IMR-90 (cell line): ENCODE results near the gene APPL2. TPM values are rescaled to one million over a fixed set of nuclear protein-coding genes. Genes with fewer than 3 reads are reported as not detected.

Experiments used
- ATAC-seq: fragments of 200-7000 bp; cut with Tn5 transposase; 2 replicates; pipeline ENCODE4 v1.9.1; 2020; ENCODE audit warnings: low read depth, mild to moderate bottlenecking, moderate library complexity
- BruUV-seq: library from RNA; stranded (reverse); fragments of 400-500 nt; replicated peaks from 2 replicates; lab custom pipeline; 2021; lab: Mats Ljungman, UMichigan
- CTCF ChIA-PET: fragments of 300-600 bp; formaldehyde crosslinking; extraction: SDS; loops from one replicate; lab custom pipeline; 2021; ENCODE audit warnings: antibody characterized with exemption; lab: Yijun Ruan, JAX
- POLR2A ChIA-PET: fragments of 300-600 bp; sonication (Branson Sonifier 250); formaldehyde crosslinking; loops from one replicate; lab custom pipeline; 2022; ENCODE audit warnings: antibody characterized with exemption; ENCODE audit not compliant: unreplicated experiment; lab: Charles Lee
- DNase-seq: peaks from one replicate; pipeline ENCODE4 v3.0.0; 2013
- H2AFZ ChIP-seq: replicated peaks from 2 replicates; pipeline ENCODE3; 2013; ENCODE audit warnings: low read length, mild to moderate bottlenecking; ENCODE audit not compliant: poor library complexity
- H2AK5ac ChIP-seq: 2 replicates; pipeline ENCODE4 v1.6.1; 2013; ENCODE audit warnings: low read depth, low read length, inconsistent platforms
- H2AK9ac ChIP-seq: replicated peaks from 2 replicates; pipeline ENCODE3; 2013; ENCODE audit warnings: mild to moderate bottlenecking, low read depth, low read length, moderate library complexity; ENCODE audit not compliant: poor library complexity
- H2BK120ac ChIP-seq: 2 replicates; pipeline ENCODE4 v1.6.1; 2013; ENCODE audit warnings: low read depth, low read length, inconsistent platforms
- H2BK15ac ChIP-seq: 3 replicates; pipeline ENCODE4 v1.6.1; 2013; ENCODE audit warnings: low read depth, low read length, inconsistent platforms
- H2BK20ac ChIP-seq: 2 replicates; pipeline ENCODE4 v1.6.1; 2013; ENCODE audit warnings: low read depth, mild to moderate bottlenecking, inconsistent platforms, low read length, moderate library complexity
- H2BK5ac ChIP-seq: 2 replicates; pipeline ENCODE4 v1.6.1; 2013; ENCODE audit warnings: mild to moderate bottlenecking, low read depth, low read length, inconsistent platforms; ENCODE audit not compliant: poor library complexity, severe bottlenecking
- H3K14ac ChIP-seq: replicated peaks from 2 replicates; pipeline ENCODE4 v1.6.1; 2013; ENCODE audit warnings: low read depth, low read length, inconsistent platforms
- H3K18ac ChIP-seq: 2 replicates; pipeline ENCODE4 v1.6.1; 2013; ENCODE audit warnings: low read depth, low read length, control low read depth
- H3K23ac ChIP-seq: 2 replicates; pipeline ENCODE4 v1.6.1; 2013; ENCODE audit warnings: low read depth, low read length, inconsistent platforms
- H3K27ac ChIP-seq: 2 replicates; pipeline ENCODE4 v1.5.1; 2013; ENCODE audit warnings: mild to moderate bottlenecking, control low read depth, low read length; ENCODE audit not compliant: insufficient read depth
- H3K27me3 ChIP-seq: 2 replicates; pipeline ENCODE4 v1.6.1; 2013; ENCODE audit warnings: low read length; ENCODE audit not compliant: control insufficient read depth, insufficient read depth
- H3K36me3 ChIP-seq: 2 replicates; pipeline ENCODE4 v1.6.1; 2013; ENCODE audit warnings: low read length, mixed read lengths; ENCODE audit not compliant: control insufficient read depth, insufficient read depth
- H3K4ac ChIP-seq: 2 replicates; pipeline ENCODE4 v1.6.1; 2013; ENCODE audit warnings: low read depth, low read length, inconsistent platforms
- H3K4me1 ChIP-seq: 2 replicates; pipeline ENCODE4 v1.6.1; 2013; ENCODE audit warnings: low read length, mixed read lengths; ENCODE audit not compliant: control insufficient read depth, insufficient read depth
- H3K4me2 ChIP-seq: 2 replicates; pipeline ENCODE4 v1.6.1; 2013; ENCODE audit warnings: low read depth, mild to moderate bottlenecking, control low read depth, low read length, moderate library complexity
- H3K4me3 ChIP-seq: 2 replicates; pipeline ENCODE4 v1.5.1; 2013; ENCODE audit warnings: low read depth, mild to moderate bottlenecking, control low read depth, low read length, moderate library complexity; ENCODE audit not compliant: insufficient read depth
- H3K56ac ChIP-seq: 2 replicates; pipeline ENCODE4 v1.6.1; 2013; ENCODE audit warnings: low read length, inconsistent platforms; ENCODE audit not compliant: insufficient read depth; ENCODE audit errors: extremely low read depth
- H3K79me1 ChIP-seq, 2 experiments: 2 replicates each; pipeline ENCODE4 v1.6.1; 2013; ENCODE audit warnings: low read length in 2 of 2, inconsistent platforms in 1 of 2, low read depth in 1 of 2
- H3K9ac ChIP-seq: 2 replicates; pipeline ENCODE4 v1.6.1; 2013; ENCODE audit warnings: low read depth, low read length, control low read depth
- H3K9me1 ChIP-seq: 2 replicates; pipeline ENCODE4 v1.6.1; 2013; ENCODE audit warnings: low read length, inconsistent platforms; ENCODE audit not compliant: insufficient read depth
- H3K9me3 ChIP-seq: 2 replicates; pipeline ENCODE4 v1.6.1; 2013; ENCODE audit warnings: low read length; ENCODE audit not compliant: control insufficient read depth, insufficient read depth
- H4K20me1 ChIP-seq: 2 replicates; pipeline ENCODE4 v1.6.1; 2013; ENCODE audit warnings: low read length, inconsistent platforms; ENCODE audit not compliant: insufficient read depth
- H4K5ac ChIP-seq: 2 replicates; pipeline ENCODE4 v1.6.1; 2013; ENCODE audit warnings: mild to moderate bottlenecking, low read depth, low read length, control low read depth
- H4K8ac ChIP-seq, 2 experiments: 2 replicates each; pipeline ENCODE4 v1.6.1; 2013; ENCODE audit warnings: low read depth in 2 of 2, low read length in 2 of 2, control low read depth in 1 of 2, inconsistent platforms in 1 of 2
- H4K91ac ChIP-seq: 2 replicates; pipeline ENCODE4 v1.6.1; 2013; ENCODE audit warnings: low read depth, low read length, inconsistent platforms; ENCODE audit not compliant: insufficient read depth
- BHLHE40 ChIP-seq: fragments of 150-350 bp; IDR thresholded peaks from 2 replicates; pipeline ENCODE4 v1.6.1; 2016; ENCODE audit warnings: mild to moderate bottlenecking, low read depth, low read length
- CEBPB ChIP-seq: IDR thresholded peaks from 2 replicates; pipeline ENCODE4 v1.6.1; 2012; ENCODE audit warnings: low read depth, low read length, improper control_type of control experiment
- CHD1 ChIP-seq: IDR thresholded peaks from 2 replicates; pipeline ENCODE4 v1.6.1; 2012; ENCODE audit warnings: low read depth, low read length, improper control_type of control experiment
- MAZ ChIP-seq: IDR thresholded peaks from 2 replicates; pipeline ENCODE4 v1.6.1; 2012; ENCODE audit warnings: low read depth, mild to moderate bottlenecking, low read length, improper control_type of control experiment, moderate library complexity, borderline replicate concordance
- MXI1 ChIP-seq: IDR thresholded peaks from 2 replicates; pipeline ENCODE4 v1.6.1; 2012; ENCODE audit warnings: low read depth, mild to moderate bottlenecking, low read length, moderate library complexity, borderline replicate concordance
- RAD21 ChIP-seq: IDR thresholded peaks from 2 replicates; pipeline ENCODE4 v1.6.1; 2012; ENCODE audit warnings: low read length, improper control_type of control experiment
- RCOR1 ChIP-seq: IDR thresholded peaks from 2 replicates; pipeline ENCODE4 v1.6.1; 2012; ENCODE audit warnings: mild to moderate bottlenecking, low read length, improper control_type of control experiment; ENCODE audit not compliant: insufficient replicate concordance
- SMC3 ChIP-seq: fragments of 150-350 bp; IDR thresholded peaks from 2 replicates; pipeline ENCODE4 v1.6.1; 2016; ENCODE audit warnings: low read depth, mild to moderate bottlenecking, antibody characterized with exemption, low read length, moderate library complexity
- WGBS, 2 experiments: methylation state at CpG; one replicate each; pipeline versions ENCODE4 v1.1.5 to v1.1.7; 2013; ENCODE audit warnings: missing lambda C conversion rate in 2 of 2; ENCODE audit not compliant: insufficient read length in 1 of 2; ENCODE audit errors: extremely low coverage in 2 of 2; 5-methylcytosine and 5-hydroxymethylcytosine counted together
- dilution Hi-C: fragments of 300-500 bp; cut with HindIII; formaldehyde crosslinking; loops from one replicate; pipeline ENCODE4 v1.14.3; 2018; ENCODE audit warnings: low sequenced_read_pairs; ENCODE audit not compliant: unreplicated experiment
- in situ Hi-C: fragments of 300-500 bp; cut with MboI; formaldehyde crosslinking; loops from 3 replicates; pipeline ENCODE4 v1.14.3; 2019; ENCODE audit warnings: low sequenced_read_pairs, inconsistent platforms, mixed read lengths
- intact Hi-C: fragments of 100-400 bp; cut with micrococcal nuclease; formaldehyde crosslinking; loops from 2 replicates; pipeline ENCODE4 v1.10.0; 2022
- polyA plus RNA-seq, 3 experiments: library from polyadenylated mRNA; depleted of rRNA; stranded (reverse); fragments of >200 nt; gene quantifications; 2 replicates each; pipeline ENCODE4 v1.2.3, GENCODE V29; 2012; ENCODE audit warnings: low replicate concordance in 1 of 3
- total RNA-seq: library from RNA; depleted of rRNA; stranded (reverse); fragments of >200 nt; gene quantifications from 2 replicates; pipeline ENCODE4 v1.2.3, GENCODE V29; 2012
- TF ChIP-seq, protein P1 (sequence below): conservative IDR thresholded peaks from 2 replicates; pipeline ENCODE4 v1.5.1; 2012; ENCODE audit warnings: mild to moderate bottlenecking, low read depth, low read length, improper control_type of control experiment
- TF ChIP-seq, protein P2 (sequence below): fragments of 150-350 bp; IDR thresholded peaks from 2 replicates; pipeline ENCODE4 v1.6.1; 2017; ENCODE audit warnings: mild to moderate bottlenecking, antibody characterized with exemption, low read length, low read depth

Gene APPL2
- total and polyA plus RNA-seq, 2 of the 4 experiments (the other 2 are of a cell fraction) = 42.3 to 65.8 TPM

DNA sequence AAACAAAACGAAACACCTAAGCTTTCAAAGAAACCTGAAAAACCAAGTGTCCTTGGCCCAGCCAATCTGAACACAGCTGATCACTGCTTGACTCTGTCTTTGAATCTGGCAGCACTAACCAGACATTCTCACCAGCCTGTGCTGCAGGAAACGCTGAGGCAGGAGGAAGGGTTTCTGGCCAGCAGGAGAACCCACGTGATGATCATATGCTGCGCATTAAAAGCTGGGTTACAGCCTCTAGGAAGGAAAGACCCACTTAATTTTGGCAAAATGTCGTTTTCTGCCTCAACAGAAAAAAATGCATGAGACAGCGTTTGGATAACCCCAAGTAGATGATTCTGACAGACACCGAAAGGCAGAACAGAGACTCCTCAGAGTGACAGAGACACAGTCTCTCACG lies 9.8 kb downstream of the APPL2 start (continued):
- 0 out of 2 replicates have a peak, but pooled peaks have one; percentile 4 for TF ChIP-seq SMC3

DNA sequence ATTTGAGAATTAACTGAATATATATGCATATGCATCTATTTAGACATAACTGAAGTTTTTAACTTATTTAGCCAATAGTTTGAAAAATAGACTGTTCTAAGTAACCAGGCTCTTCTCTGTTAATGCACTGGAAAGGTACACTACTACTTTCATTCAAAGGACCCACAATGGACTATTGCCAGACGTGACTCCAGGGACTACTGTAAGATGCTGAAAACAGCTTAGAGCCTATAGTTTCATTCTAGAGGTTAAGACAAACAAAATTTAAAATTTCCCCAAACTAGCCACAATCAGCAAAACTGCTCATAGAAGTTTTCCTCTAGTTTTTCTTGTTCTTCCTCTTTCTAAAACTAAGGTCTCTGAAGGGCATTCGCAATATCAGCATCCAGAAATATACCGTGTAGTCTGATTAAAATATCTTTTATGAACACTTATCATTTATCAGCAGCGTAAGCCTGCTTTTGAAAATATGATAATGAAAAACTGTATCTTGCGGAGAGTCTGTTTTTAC lies 10.4 kb downstream of the APPL2 start:
- dilution Hi-C loops = no loop called here
- CTCF ChIA-PET = interaction anchor here (0.5 to 1.1 kb wide), 2 partner anchors 21 to 48 kb away, joined by 3 read pairs; no protein-coding TSS in a partner anchor
- Histone ChIP-seq H3K18ac (no peak overlapping the region), H3K23ac (no peak overlapping the region; the same call in 1 of the 2 replicates), H3K56ac (no peak overlapping the region), H3K14ac (0 out of 2 replicates have a peak overlapping the region, but pooled peaks have one; percentile 12), H4K5ac (no peak overlapping the region), H3K27ac (no peak overlapping the region), H3K36me3 (peaks cover 34% of the 10 kb centered on the region), H2AFZ (no peak overlapping the region), H4K20me1 (peaks cover 18% of the 10 kb centered on the region; the same call in 1 of the 2 replicates), H3K79me1 (peaks cover 42 to 83% of the 10 kb centered on the region in 2 experiments), H3K4me2 (no peak overlapping the region), H3K4ac (peak overlapping the region; percentile 17; the same call in 1 of the 2 replicates), H2BK5ac (no peak overlapping the region), H3K9me3 (no peaks in the 10 kb centered on the region), H3K27me3 (no peaks in the 10 kb centered on the region), H3K4me1 (peaks cover 14% of the 10 kb centered on the region), H3K9me1 (peaks cover 34% of the 10 kb centered on the region), H2BK20ac (no peak overlapping the region), H2AK9ac (no peak overlapping the region), H3K9ac (no peak overlapping the region), H4K91ac (no peak overlapping the region), H2BK15ac (no peak overlapping the region), H2AK5ac (no peak overlapping the region), H3K4me3 (no peak overlapping the region), H4K8ac (no peak overlapping the region), H2BK120ac (no peak overlapping the region)
- in situ Hi-C loops = no loop called here
- TF ChIP-seq BHLHE40 = no peak
- no peak for TF ChIP-seq CHD1
- TF ChIP-seq RAD21 = no peak
- TF ChIP-seq CEBPB = no peak
- TF ChIP-seq, protein P1, sequence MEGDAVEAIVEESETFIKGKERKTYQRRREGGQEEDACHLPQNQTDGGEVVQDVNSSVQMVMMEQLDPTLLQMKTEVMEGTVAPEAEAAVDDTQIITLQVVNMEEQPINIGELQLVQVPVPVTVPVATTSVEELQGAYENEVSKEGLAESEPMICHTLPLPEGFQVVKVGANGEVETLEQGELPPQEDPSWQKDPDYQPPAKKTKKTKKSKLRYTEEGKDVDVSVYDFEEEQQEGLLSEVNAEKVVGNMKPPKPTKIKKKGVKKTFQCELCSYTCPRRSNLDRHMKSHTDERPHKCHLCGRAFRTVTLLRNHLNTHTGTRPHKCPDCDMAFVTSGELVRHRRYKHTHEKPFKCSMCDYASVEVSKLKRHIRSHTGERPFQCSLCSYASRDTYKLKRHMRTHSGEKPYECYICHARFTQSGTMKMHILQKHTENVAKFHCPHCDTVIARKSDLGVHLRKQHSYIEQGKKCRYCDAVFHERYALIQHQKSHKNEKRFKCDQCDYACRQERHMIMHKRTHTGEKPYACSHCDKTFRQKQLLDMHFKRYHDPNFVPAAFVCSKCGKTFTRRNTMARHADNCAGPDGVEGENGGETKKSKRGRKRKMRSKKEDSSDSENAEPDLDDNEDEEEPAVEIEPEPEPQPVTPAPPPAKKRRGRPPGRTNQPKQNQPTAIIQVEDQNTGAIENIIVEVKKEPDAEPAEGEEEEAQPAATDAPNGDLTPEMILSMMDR = no peak
- TF ChIP-seq, protein P2, sequence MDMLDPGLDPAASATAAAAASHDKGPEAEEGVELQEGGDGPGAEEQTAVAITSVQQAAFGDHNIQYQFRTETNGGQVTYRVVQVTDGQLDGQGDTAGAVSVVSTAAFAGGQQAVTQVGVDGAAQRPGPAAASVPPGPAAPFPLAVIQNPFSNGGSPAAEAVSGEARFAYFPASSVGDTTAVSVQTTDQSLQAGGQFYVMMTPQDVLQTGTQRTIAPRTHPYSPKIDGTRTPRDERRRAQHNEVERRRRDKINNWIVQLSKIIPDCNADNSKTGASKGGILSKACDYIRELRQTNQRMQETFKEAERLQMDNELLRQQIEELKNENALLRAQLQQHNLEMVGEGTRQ = no peak
- no peak for TF ChIP-seq MAZ
- TF ChIP-seq SMC3 = no peak
- no peak for TF ChIP-seq RCOR1
- TF ChIP-seq MXI1 = no peak
- DNase-seq = no peak
- WGBS, 2 experiments = no CpG with 5 or more reads among the region's 5 CpGs
- no peak for ATAC-seq
- no TSS peak for BruUV-seq
- intact Hi-C loops = no loop called here
- POLR2A ChIA-PET = no interaction called here
